ENCODE results near the gene EBPL. TPM values are rescaled to one million over a fixed set of nuclear protein-coding genes. Genes with fewer than 3 reads are reported as not detected.
A peak's percentile ranks its signal among the peaks of the same experiment; 100 is the strongest.

Gene EBPL
- total and polyA plus RNA-seq, 2 of the 4 experiments (the other 2 are of a cell fraction) = 57.9 to 65.3 TPM

GRCh38 chr13:49641801-49642291 is 49.4 kb downstream of the EBPL start:
- CTCF ChIA-PET = no interaction called here
- Histone ChIP-seq H4K5ac (ENCODE audit: low read depth, low read length) (peak overlapping the region; percentile 5; the same call in 1 of the 2 replicates), H3K4me3 (ENCODE audit: insufficient read depth, low read depth, low read length) (no peak overlapping the region), H3K4ac (ENCODE audit: low read depth, low read length) (peak overlapping the region; percentile 28; the same call in 1 of the 2 replicates), H3K9me1 (ENCODE audit: insufficient read depth, low read length) (no peaks in the 10 kb centered on the region), H3K18ac (ENCODE audit: low read depth, low read length) (peak overlapping the region; percentile 18; the same call in 1 of the 2 replicates), H2AK9ac (replicated peaks; ENCODE audit: low read depth, low read length, poor library complexity) (peak overlapping the region; percentile 4), H3K27me3 (ENCODE audit: control insufficient read depth, insufficient read depth, low read length) (no peaks in the 10 kb centered on the region), H3K9me3 (ENCODE audit: control insufficient read depth, insufficient read depth, low read length) (no peaks in the 10 kb centered on the region), H2BK5ac (ENCODE audit: low read depth, low read length, poor library complexity, severe bottlenecking) (no peak overlapping the region), H3K79me1 (ENCODE audit: low read depth in 1 of 2, low read length in 2 of 2) (no peaks in the 10 kb centered on the region), H3K36me3 (ENCODE audit: control insufficient read depth, insufficient read depth, low read length) (no peaks in the 10 kb centered on the region), H2AK5ac (ENCODE audit: low read depth, low read length) (peak overlapping the region; percentile 29; the same call in 1 of the 2 replicates), H3K56ac (ENCODE audit: extremely low read depth, insufficient read depth, low read length) (no peak overlapping the region), H4K8ac (ENCODE audit: low read depth in 2 of 2, low read length in 2 of 2) (peak overlapping the region in 1 of 2 experiments; percentile 13; a peak in 1 of 4 replicates), H3K4me2 (ENCODE audit: low read depth, low read length) (peak overlapping the region; percentile 5; the same call in 1 of the 2 replicates), H3K23ac (ENCODE audit: low read depth, low read length) (no peak overlapping the region), H2BK120ac (ENCODE audit: low read depth, low read length) (peak overlapping the region; percentile 5; the same call in 1 of the 2 replicates), H3K9ac (ENCODE audit: low read depth, low read length) (no peak overlapping the region), H3K4me1 (ENCODE audit: control insufficient read depth, insufficient read depth, low read length) (peaks cover 4% of the 10 kb centered on the region; the same call in 1 of the 2 replicates), H3K14ac (replicated peaks; ENCODE audit: low read depth, low read length) (peak overlapping the region; percentile 38; the same call in 1 of the 2 replicates), H2AFZ (replicated peaks; ENCODE audit: low read length, poor library complexity) (peak overlapping the region; percentile 81), H3K27ac (ENCODE audit: insufficient read depth, low read length) (peak overlapping the region; percentile 51; the same call in 1 of the 2 replicates), H4K91ac (ENCODE audit: insufficient read depth, low read depth, low read length) (0 out of 2 replicates have a peak overlapping the region, but pooled peaks have one; percentile 11), H2BK20ac (ENCODE audit: low read depth, low read length) (peak overlapping the region; percentile 48; the same call in 1 of the 2 replicates), H4K20me1 (ENCODE audit: insufficient read depth, low read length) (no peaks in the 10 kb centered on the region), H2BK15ac (ENCODE audit: low read depth, low read length) (0 out of 3 replicates have a peak overlapping the region, but pooled peaks have one; percentile 0)
- peak; percentile 95 for ATAC-seq (ENCODE audit: low read depth)
- intact Hi-C loops (cut with micrococcal nuclease) = no loop called here
- dilution Hi-C loops (cut with HindIII; ENCODE audit: low sequenced_read_pairs, unreplicated experiment) = no loop called here
- POLR2A ChIA-PET (ENCODE audit: unreplicated experiment) = no interaction called here
- TF ChIP-seq, protein P1, sequence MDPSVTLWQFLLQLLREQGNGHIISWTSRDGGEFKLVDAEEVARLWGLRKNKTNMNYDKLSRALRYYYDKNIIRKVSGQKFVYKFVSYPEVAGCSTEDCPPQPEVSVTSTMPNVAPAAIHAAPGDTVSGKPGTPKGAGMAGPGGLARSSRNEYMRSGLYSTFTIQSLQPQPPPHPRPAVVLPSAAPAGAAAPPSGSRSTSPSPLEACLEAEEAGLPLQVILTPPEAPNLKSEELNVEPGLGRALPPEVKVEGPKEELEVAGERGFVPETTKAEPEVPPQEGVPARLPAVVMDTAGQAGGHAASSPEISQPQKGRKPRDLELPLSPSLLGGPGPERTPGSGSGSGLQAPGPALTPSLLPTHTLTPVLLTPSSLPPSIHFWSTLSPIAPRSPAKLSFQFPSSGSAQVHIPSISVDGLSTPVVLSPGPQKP (IDR thresholded peaks at IDR 0.05; ENCODE audit: borderline replicate concordance, low read depth, low read length) = no peak
- 0 out of 2 replicates have a peak, but pooled peaks have one; percentile 19 for TF ChIP-seq MAZ (IDR thresholded peaks at IDR 0.05; ENCODE audit: borderline replicate concordance, low read depth, low read length)
- no peak for TF ChIP-seq RAD21 (IDR thresholded peaks at IDR 0.05; ENCODE audit: low read length)
- TF ChIP-seq RFX5 (IDR thresholded peaks at IDR 0.05; ENCODE audit: low read depth, low read length) = peak; percentile 35; the same call in 1 of the 2 replicates
- TF ChIP-seq FOS (IDR thresholded peaks at IDR 0.05; ENCODE audit: low read depth, low read length) = peak; percentile 20; the same call in 1 of the 2 replicates
- peak; percentile 88 for DNase-seq
- no TSS peak for BruUV-seq (replicated peaks)
- 80% methylated on average over 1 of the region's 4 CpGs; no CpG with 5 or more reads in 1 of the 2 experiments for WGBS, 2 experiments (ENCODE audit: extremely low coverage in 2 of 2, insufficient read length in 1 of 2)
- in situ Hi-C loops (cut with MboI; ENCODE audit: low sequenced_read_pairs) = no loop called here
